ENCODE measurements around the gene ACOT8.
"Not testable (repeated sequence)": the region's sequence is repeated elsewhere in the genome, so short reads cannot be mapped to it uniquely, and the experiment has no call there.

The ACOT8 gene

GRCh38 chr20:45827030-45827652, 30.1 kb downstream of the ACOT8 start, which contains the start of gene TNNC2:
TNNC2 (minus strand) TSS chr20:45827312; CDS start chr20:45827248, 64 bp downstream.
- DNase-seq (ENCODE audit: low read depth), result no peak

GRCh38 chr20:45826381-45827019, 30.7 kb downstream of the ACOT8 start:
- DNase-seq (ENCODE audit: low read depth), result no peak

- peak; percentile 20 for DNase-seq (ENCODE audit: low read depth)
Measured at GRCh38 chr20:45823949-45824835, 33.0 kb downstream of the ACOT8 start.

- no peak for DNase-seq (ENCODE audit: low read depth)
Measured at GRCh38 chr20:45822857-45823256, 34.3 kb downstream of the ACOT8 start.

GRCh38 chr20:45821947-45822346, 35.2 kb downstream of the ACOT8 start:
- DNase-seq (ENCODE audit: low read depth), result no peak

- DNase-seq (ENCODE audit: low read depth), result no peak
Measured at GRCh38 chr20:45819466-45819865, 37.7 kb downstream of the ACOT8 start.

GRCh38 chr20:45818239-45818638, 39.0 kb downstream of the ACOT8 start:
- no peak for DNase-seq (ENCODE audit: low read depth)

GRCh38 chr20:45817376-45818194, 39.6 kb downstream of the ACOT8 start:
- no peak for DNase-seq (ENCODE audit: low read depth)

GRCh38 chr20:45816951-45817350, 40.2 kb downstream of the ACOT8 start:
- no peak for DNase-seq (ENCODE audit: low read depth)

GRCh38 chr20:45814314-45814713, 42.9 kb downstream of the ACOT8 start:
- no peak for DNase-seq (ENCODE audit: low read depth)

- no peak for DNase-seq (ENCODE audit: low read depth)
Measured at GRCh38 chr20:45813489-45813888, 43.7 kb downstream of the ACOT8 start.

GRCh38 chr20:45813006-45813340, 44.2 kb downstream of the ACOT8 start:
- DNase-seq (ENCODE audit: low read depth), result no peak

- DNase-seq (ENCODE audit: low read depth), result peak; percentile 86
Measured at GRCh38 chr20:45812157-45813005, 44.8 kb downstream of the ACOT8 start, which contains the start of gene UBE2C. UBE2C (plus strand) TSS chr20:45812644; CDS start chr20:45812696, 52 bp downstream.

- no peak for DNase-seq (ENCODE audit: low read depth)
Measured at GRCh38 chr20:45810191-45810970, 46.8 kb downstream of the ACOT8 start.

- no peak for DNase-seq (ENCODE audit: low read depth)
Measured at GRCh38 chr20:45801851-45802250, 55.3 kb downstream of the ACOT8 start.

GRCh38 chr20:45798935-45799642, 58.1 kb downstream of the ACOT8 start:
- DNase-seq (ENCODE audit: low read depth), result peak; percentile 31

- not testable (repeated sequence) for DNase-seq (ENCODE audit: low read depth)
Measured at GRCh38 chr20:45797955-45798354, 59.2 kb downstream of the ACOT8 start.

GRCh38 chr20:45797510-45797909, 59.7 kb downstream of the ACOT8 start:
- not testable (repeated sequence) for DNase-seq (ENCODE audit: low read depth)

GRCh38 chr20:45796337-45797065, 60.7 kb downstream of the ACOT8 start:
- no peak for DNase-seq (ENCODE audit: low read depth)

Data from activated T-helper 1 cell treated with Interleukin-2 at 50 U/mL for 16 hours (primary cell).